ENCODE data around the gene KCNJ15. TPM values are rescaled to one million over a fixed set of nuclear protein-coding genes. Genes with fewer than 3 reads are reported as not detected.

Gene KCNJ15
- total and polyA plus RNA-seq, 2 of the 8 experiments (the other 6 are each of a cell fraction or from before 2014, with no cell fraction given), result under 0.01 TPM; not detected in 1

GRCh38 chr21:38261851-38262250 is 5.1 kb downstream of the KCNJ15 start (continued):
- no peak for TF ChIP-seq EZH2 (IDR thresholded peaks at IDR 0.05; ENCODE audit: low read depth, low read length, severe bottlenecking)
- no peak for TF ChIP-seq KDM4A (IDR thresholded peaks at IDR 0.05; ENCODE audit: low read depth, low read length, severe bottlenecking)
- TF ChIP-seq BACH1 (IDR thresholded peaks at IDR 0.05; ENCODE audit: low read length), result no peak
- no peak for TF ChIP-seq SP2 (IDR thresholded peaks at IDR 0.05; ENCODE audit: low read length)
- no peak for TF ChIP-seq CHD2 (IDR thresholded peaks at IDR 0.05; ENCODE audit: low read length)

All from H1 (cell line).